Upper lobe of left lung (tissue), 4 donors: ENCODE measurements around the gene SYT6.

Source experiments
- CTCF ChIP-seq, 6 experiments: fragments of 450-650 bp in 4 of 6; fragments of 200-600 bp in 2 of 6; sonication (generic) in 2 of 6; IDR thresholded peaks; one replicate each; pipeline ENCODE4 v1.5.1; 2016 to 2019; ENCODE audit warnings: antibody characterized with exemption in 6 of 6
- POLR2AphosphoS5 ChIP-seq, 2 donors: sonication (generic); formaldehyde crosslinking; IDR thresholded peaks; one replicate each; pipeline ENCODE4 v1.5.1; 2017; ENCODE audit warnings: antibody characterized with exemption in 2 of 2

DNA sequence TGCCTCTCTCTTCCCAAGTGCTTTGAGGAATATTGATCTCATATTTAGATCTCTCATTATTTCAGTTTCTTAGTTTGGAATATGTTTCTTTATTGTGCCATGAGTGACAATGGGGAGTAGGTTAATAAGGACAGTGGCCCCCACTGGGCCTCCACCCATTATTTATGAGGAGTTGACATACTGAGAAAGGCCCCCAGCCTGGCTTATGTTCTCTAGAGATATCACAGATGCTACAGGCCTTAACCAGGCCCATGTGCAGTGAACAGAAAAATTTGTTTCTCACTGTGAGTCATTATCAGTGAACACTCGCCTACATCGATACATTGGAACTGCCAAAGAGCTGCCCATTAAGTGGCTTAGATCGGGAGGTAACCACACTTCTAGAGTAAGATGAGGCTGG, 35.7 kb upstream of the SYT6 start:
- TF ChIP-seq POLR2AphosphoS5 (IDR thresholded peaks at IDR 0.05), result no peak
- no peak for TF ChIP-seq CTCF (IDR thresholded peaks at IDR 0.05)
